ENCODE results near the gene NBAS.

Gene NBAS

DNA sequence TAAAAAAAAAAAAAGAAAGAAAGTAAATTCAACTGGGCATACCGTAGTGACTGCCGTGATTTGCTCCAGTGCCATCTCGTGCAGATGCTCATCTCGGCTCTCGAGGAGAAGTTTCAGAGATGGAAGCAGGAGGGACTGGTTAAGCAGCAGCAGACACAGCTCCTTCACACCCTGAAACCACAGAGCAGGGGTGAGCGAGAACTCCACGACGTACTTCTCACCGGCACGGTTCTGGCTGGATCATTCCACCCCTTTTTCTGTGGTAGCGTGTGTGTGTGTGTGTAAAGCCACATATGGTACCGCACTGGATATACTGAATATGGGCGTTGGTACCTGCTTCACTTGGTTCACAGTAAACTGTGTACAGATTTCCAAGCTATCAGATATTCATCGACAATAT, 382.2 kb downstream of the NBAS start:
- no peak for DNase-seq (ENCODE audit: low spot score)
- FAIRE-seq: no peak

GRCh38 chr2:15177103-15177502, 384.0 kb downstream of the NBAS start:
- DNase-seq (ENCODE audit: low spot score) (peak; percentile 82), FAIRE-seq (no peak)

DNA sequence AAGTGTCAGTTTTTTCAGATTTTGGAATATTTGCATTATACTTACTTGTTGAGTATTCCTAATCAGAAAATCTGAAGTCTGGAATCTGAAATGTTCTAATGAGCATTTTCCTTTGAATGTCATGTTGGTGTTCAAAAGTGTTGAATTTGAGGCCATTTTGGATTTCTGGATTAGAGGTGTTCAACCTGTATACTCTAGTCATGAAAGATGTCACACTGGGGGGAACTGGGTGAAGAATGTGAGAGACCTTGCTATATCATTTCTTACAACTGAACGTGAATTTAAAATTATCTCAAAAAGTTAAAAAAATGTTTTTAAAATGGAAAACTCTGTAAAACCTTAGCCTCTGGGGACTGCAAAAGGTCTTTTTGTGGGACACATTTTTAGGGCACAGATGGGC, 384.5 kb downstream of the NBAS start:
- no peak for FAIRE-seq
- no peak for DNase-seq (ENCODE audit: low spot score)

GRCh38 chr2:15174567-15174966, 386.6 kb downstream of the NBAS start:
- FAIRE-seq (no peak), DNase-seq (ENCODE audit: low spot score) (no peak)

- DNase-seq (ENCODE audit: low spot score) (no peak), FAIRE-seq (no peak)
Observed at GRCh38 chr2:15173501-15173900, 387.6 kb downstream of the NBAS start.

- FAIRE-seq: no peak
- DNase-seq (ENCODE audit: low spot score): no peak
Observed at GRCh38 chr2:15172825-15173224, 388.3 kb downstream of the NBAS start.

DNA sequence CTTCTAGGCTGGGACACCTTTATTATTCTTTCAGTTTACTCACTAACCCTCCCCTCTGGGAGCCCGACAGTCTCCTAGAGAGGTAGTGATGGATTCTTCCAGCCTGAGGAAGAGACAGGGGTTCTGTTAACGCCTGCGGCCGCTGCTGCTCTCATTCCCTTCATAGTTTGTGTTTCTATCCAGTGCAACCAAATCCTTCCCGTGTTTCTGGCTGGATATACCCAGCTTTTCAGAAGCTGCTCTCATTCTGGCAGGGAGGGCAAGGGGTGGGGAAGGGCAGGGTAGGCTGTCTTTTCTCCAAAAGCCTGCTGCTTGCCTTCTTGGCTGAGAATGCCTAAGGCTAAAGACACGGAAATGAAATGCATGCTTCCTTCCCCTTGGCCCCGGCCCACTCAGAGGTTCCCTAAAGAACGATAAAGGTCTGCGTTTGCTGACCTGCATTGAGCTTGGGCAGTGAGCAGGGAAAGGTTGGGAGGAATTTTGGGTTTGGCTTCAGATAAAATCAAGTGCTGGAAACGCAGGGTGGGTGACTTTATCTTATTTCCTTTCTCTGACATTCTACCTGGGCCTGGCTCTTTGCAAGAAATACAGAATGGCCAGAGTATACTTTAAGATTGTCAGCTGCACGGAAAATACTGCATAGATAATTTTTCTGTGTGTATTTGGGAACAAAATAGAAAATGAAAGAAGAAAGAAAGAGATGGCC, 390.9 kb downstream of the NBAS start:
- DNase-seq (ENCODE audit: low spot score): peak; percentile 44
- FAIRE-seq: no peak

GRCh38 chr2:15169326-15170069, 391.6 kb downstream of the NBAS start:
- FAIRE-seq (peak; percentile 98), DNase-seq (ENCODE audit: low spot score) (peak; percentile 91)

- DNase-seq (ENCODE audit: low spot score) (no peak), FAIRE-seq (no peak)
Observed at GRCh38 chr2:15168116-15168515, 393.0 kb downstream of the NBAS start.

- DNase-seq (ENCODE audit: low spot score) (no peak), FAIRE-seq (no peak)
Observed at GRCh38 chr2:15166878-15167277, 394.3 kb downstream of the NBAS start.

DNA sequence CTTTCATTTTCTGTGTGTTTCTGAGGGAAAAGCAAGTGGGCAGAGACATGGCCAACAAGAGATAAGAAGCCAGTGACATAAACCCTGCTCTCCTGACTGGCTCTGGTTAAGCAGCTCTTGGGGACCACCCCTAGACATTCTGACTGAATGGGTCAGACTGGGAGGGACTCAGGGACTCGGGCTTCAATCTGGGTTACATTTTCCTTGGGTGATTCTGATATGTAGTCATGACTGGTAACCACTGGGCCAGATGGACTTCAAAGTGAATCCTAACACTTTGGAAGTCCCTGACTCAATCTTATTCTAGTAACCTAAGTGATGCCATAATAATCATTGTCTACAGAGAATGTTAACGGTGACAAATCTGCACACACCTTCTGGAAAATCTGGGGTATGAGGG, 397.8 kb downstream of the NBAS start:
- FAIRE-seq (no peak), DNase-seq (ENCODE audit: low spot score) (no peak)

DNA sequence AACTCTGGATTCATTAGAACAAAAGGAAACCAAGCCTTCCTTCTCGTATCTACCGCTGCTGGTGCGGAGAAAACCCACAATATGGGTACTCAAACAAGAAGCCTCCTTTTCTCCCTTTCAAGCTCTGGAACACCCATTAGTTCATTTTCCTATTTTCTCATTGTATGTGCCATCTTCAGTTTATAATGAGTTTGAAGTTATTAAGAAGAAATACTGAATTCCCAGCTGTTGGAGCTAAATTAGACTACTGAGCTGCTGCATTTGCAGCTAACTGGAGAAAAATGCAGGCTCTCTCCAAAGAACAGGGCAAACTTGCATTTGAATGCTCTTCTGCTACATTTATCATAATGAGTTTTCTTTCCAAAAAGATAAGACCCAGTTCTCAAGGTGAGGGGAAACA, 398.5 kb downstream of the NBAS start:
- no peak for DNase-seq (ENCODE audit: low spot score)
- no peak for FAIRE-seq

DNA sequence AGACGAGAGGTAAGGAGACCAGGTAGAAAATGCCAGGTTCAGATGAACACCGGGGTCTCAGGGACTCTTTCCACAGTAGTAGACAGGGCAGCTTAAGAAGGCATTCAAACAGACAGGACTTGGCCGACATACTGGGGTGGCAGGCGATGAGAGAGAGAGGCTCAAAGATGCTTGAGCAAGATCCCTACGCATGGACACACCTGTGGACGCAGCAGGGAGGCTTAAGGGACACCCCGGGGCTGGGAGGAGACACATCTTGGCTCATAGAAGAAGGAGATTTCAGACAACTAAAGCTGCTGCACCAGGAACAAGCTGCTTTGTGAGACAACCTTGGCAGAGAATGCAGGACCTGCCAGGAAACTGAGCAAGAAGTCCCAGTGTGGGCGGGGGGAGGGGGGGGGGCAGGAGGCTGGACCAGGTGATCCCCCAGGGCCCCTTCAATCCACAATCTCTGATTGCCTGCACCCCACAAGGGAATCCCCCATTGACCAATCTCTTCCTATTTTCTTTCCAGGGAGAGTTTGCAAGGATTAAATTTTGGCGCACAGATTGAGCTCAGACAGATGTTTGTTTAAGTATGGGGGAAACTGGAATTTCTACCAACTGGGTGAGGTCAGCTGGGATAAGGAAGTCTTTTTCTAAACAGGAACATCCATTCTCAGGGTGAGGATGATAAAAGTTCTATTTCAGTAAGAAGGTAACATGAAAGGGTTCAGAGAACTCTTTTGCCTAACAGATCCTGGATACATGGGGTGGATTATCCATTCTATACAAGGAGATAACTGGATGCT, 400.7 kb downstream of the NBAS start:
- DNase-seq (ENCODE audit: low spot score) (no peak), FAIRE-seq (no peak)

DNA sequence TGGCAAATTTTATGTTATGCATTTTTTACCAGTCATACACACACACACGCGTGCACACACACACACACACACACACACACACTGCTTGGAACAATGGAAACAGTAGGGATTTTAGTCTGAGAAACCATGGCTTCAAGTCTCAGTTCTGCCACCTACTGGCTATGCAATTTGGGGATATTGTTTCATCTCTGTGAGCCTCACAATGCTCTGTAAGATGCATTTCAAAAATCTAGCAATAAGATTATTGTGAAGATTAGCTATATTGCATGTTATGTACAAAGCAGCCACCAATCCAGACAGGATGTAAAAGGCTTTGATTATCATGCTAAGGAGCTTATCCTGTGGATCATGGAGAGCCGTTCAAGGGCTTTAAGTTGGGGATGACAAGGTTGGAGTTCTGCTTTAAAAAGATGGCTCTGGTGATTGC, 401.4 kb downstream of the NBAS start:
- DNase-seq (ENCODE audit: low spot score) (no peak), FAIRE-seq (no peak)

GRCh38 chr2:15159206-15159605, 401.9 kb downstream of the NBAS start:
- no peak for FAIRE-seq

DNA sequence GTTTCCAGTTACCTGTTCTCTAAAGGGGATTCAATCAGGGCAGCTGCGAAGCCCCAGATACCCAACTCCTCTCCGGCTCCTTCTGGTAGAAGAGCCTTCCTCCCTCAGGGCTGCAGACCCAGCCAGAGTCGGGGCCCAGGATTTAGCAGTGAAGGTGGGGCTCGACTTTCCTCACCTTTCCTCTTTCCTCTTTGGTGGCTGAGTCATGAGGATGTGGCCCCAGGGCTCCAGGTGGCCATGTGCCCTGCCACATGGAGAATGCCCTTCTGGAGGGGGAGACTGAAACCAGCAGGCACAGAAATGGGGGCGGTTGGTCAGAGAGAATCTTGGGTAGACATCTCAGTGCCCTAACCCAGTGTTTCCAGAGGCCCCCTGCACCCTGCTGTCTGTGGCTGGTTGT, 402.6 kb downstream of the NBAS start:
- FAIRE-seq (no peak), DNase-seq (ENCODE audit: low spot score) (no peak)

More at GRCh38 chr2:15159206-15159605, 401.9 kb downstream of the NBAS start:
- DNase-seq (ENCODE audit: low spot score): no peak

DNA sequence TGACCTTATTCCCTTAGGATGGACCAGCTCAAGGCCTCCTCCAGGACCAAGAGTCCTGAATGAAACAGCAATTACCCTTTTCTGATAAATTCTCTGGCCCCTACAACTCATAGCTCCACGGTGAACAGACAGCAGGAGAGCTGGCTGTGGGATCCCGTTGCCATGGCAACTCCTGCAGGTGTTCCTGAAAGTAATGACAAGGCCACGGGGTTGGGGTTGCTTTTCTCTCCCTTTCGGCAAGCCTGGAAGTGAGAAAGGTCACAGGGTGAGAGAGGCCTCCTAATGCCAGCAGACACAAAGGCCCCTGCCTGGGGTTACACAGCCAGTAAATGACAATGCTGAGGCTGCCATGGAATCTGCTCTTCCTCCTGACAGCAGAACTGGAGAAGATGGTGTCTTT, 403.0 kb downstream of the NBAS start:
- no peak for FAIRE-seq
- no peak for DNase-seq (ENCODE audit: low spot score)

- FAIRE-seq (no peak), DNase-seq (ENCODE audit: low spot score) (no peak)
Observed at GRCh38 chr2:15155959-15156574, 405.1 kb downstream of the NBAS start.

DNA sequence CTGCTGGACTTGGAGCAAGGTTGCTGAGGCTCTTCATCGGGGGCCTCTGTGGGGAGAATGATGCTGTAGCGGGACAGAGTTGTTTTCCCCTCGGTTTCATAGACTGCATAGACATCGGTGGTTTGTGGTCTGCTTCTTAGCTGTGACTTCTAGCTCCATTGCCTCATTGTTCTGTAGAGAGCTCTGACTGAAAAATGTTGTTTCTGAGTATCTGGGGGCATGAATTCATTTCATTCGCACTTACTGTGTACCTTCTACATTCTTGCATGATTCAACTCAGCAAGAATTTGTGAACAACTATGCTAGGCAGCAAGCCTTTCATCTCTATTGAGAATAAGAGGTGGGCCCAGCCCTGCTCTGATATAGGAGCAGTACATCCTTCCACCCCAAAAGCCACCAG, 406.8 kb downstream of the NBAS start:
- FAIRE-seq: no peak
- peak; percentile 42 for DNase-seq (ENCODE audit: low spot score)

DNA sequence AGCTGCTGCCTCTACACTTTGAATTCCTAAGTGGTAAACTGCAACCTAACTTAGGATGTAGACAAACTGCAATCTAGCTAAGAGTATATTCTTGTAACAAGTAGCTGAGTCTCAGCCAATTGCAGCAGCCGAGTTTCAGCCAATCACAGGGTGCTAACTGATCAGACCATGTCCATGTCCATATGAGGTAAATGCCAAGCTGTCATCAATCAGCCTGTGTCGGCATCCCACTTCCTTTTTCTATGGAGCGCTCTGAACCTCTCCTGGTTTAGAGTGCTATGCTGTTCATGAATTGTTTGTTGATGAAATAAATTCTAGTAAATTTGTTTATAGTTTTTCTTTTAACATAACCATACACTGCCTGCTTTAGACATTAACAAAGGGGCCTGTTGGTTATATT, 408.8 kb downstream of the NBAS start:
- FAIRE-seq (no peak), DNase-seq (ENCODE audit: low spot score) (no peak)

DNA sequence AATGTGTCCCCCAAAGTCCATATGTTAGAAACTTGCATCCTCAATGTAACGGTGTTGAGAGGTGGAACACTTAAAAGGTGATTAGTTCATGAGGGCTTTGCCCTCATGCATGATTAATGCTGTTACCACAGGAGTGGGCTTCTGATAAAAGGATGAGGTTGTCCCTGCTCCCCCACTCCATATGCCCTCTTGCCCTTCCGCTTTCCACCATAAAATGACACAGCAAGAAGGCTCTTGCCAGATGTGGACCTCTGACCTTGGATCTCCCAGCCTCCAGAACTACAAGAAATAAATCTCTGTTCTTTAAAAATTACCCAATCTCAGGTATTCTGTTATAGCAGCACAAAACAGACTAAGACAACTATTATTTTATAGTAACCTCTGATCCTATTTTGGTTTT, 412.1 kb downstream of the NBAS start:
- FAIRE-seq (no peak), DNase-seq (ENCODE audit: low spot score) (no peak)

DNA sequence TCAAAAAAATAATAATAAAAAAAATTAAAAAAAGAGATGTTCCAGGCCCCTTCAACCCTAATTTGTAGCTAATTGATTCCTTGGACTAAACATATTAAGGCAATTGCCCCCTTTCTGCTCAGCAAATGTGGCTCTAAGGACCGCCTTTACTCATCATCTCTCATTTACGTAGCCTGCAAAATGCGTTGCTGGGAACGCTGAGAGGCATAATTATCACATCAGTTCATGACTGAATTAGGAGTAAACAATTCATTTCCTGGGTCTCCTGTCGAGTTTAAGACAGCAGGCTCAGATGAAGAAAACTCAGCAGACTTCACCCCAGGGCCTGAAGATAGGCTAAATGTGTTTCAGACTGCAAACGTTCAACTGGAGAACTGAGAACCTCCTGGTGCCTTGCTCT, 413.5 kb downstream of the NBAS start:
- FAIRE-seq (no peak), DNase-seq (ENCODE audit: low spot score) (no peak)

Data from urothelium cell line (cell line).